ENCODE data around the gene SLC26A11. TPM values are rescaled to one million over a fixed set of nuclear protein-coding genes. Genes with fewer than 3 reads are reported as not detected.

The SLC26A11 gene
- total and polyA plus RNA-seq, 2 of the 13 experiments (the other 11 are each of a cell fraction or from before 2014, with no cell fraction given) = 8.7 to 13.2 TPM

- TF ChIP-seq AKNA (CRISPR knock-in tag; IDR thresholded peaks at IDR 0.05; ENCODE audit: borderline replicate concordance) (no peak), ZNF207 (IDR thresholded peaks at IDR 0.05; ENCODE audit: borderline replicate concordance) (no peak), MLLT10 (CRISPR knock-in tag; IDR thresholded peaks at IDR 0.05) (no peak), EED (CRISPR knock-in tag; IDR thresholded peaks at IDR 0.05) (peak; percentile 81; the same call in 1 of the 2 replicates), ZNF746 (CRISPR knock-in tag; IDR thresholded peaks at IDR 0.05) (no peak), ZFP37 (CRISPR knock-in tag; IDR thresholded peaks at IDR 0.05; ENCODE audit: borderline replicate concordance) (no peak), POLR2A (IDR thresholded peaks at IDR 0.05; ENCODE audit: insufficient read depth in 1 of 2, low read depth in 2 of 2, low read length in 2 of 2) (no peak), HHEX (CRISPR knock-in tag; IDR thresholded peaks at IDR 0.05) (no peak), ZNF710 (CRISPR knock-in tag; IDR thresholded peaks at IDR 0.05; ENCODE audit: borderline replicate concordance) (no peak), ETV6 (CRISPR knock-in tag; conservative IDR thresholded peaks at IDR 0.05) (peak; percentile 65; the same call in 1 of the 2 replicates), HCFC1 (IDR thresholded peaks at IDR 0.05; ENCODE audit: low read depth, low read length) (no peak), DZIP1 (CRISPR knock-in tag; IDR thresholded peaks at IDR 0.05) (no peak), NR1H2 (CRISPR knock-in tag; IDR thresholded peaks at IDR 0.05; ENCODE audit: borderline replicate concordance, low read depth) (0 out of 2 replicates have a peak, but pooled peaks have one; percentile 33), ZNF558 (CRISPR knock-in tag; IDR thresholded peaks at IDR 0.05; ENCODE audit: borderline replicate concordance) (no peak), IKZF1 (IDR thresholded peaks at IDR 0.05) (no peak), CHD4 (IDR thresholded peaks at IDR 0.05; ENCODE audit: borderline replicate concordance, low read length) (0 out of 2 replicates have a peak, but pooled peaks have one; percentile 54), REXO4 (CRISPR knock-in tag; IDR thresholded peaks at IDR 0.05; ENCODE audit: borderline replicate concordance) (no peak), CSRNP2 (CRISPR knock-in tag; conservative IDR thresholded peaks at IDR 0.05; ENCODE audit: low read depth) (no peak), SUZ12 (IDR thresholded peaks at IDR 0.05; ENCODE audit: low read depth, low read length) (no peak)
These were observed 24.3 kb upstream of the SLC26A11 start (continued) for GRCh38 chr17:80195671-80196529.

Data from HepG2 (cell line).